Chondrocyte (in vitro differentiated cells): Measurements from ENCODE around the gene FBRS. TPM values are rescaled to one million over a fixed set of nuclear protein-coding genes. Genes with fewer than 3 reads are reported as not detected.
"Not testable (repeated sequence)": the region's sequence is repeated elsewhere in the genome, so short reads cannot be mapped to it uniquely, and the experiment has no call there.

Source experiments
- DNase-seq: peaks from one replicate; pipeline ENCODE4 v3.0.0; 2021; ENCODE audit warnings: mixed read lengths, low spot score
- H3K27ac Mint-ChIP-seq: one replicate; pipeline ENCODE4 v1.8.0; 2021; ENCODE audit warnings: mild to moderate bottlenecking, moderate library complexity, mixed read lengths; ENCODE audit not compliant: unreplicated experiment
- H3K27me3 Mint-ChIP-seq: 2 replicates; pipeline ENCODE4 v1.8.0; 2021; ENCODE audit warnings: low read depth, mixed read lengths
- H3K36me3 Mint-ChIP-seq: 2 replicates; pipeline ENCODE4 v1.8.0; 2021; ENCODE audit warnings: low read depth, mixed read lengths
- H3K4me1 Mint-ChIP-seq: 2 replicates; pipeline ENCODE4 v1.8.0; 2021; ENCODE audit warnings: low read depth, mild to moderate bottlenecking, mixed read lengths
- H3K4me3 Mint-ChIP-seq: one replicate; pipeline ENCODE4 v1.8.0; 2021; ENCODE audit warnings: mild to moderate bottlenecking, moderate library complexity, mixed read lengths; ENCODE audit not compliant: unreplicated experiment
- H3K9me3 Mint-ChIP-seq: 2 replicates; pipeline ENCODE4 v1.8.0; 2021; ENCODE audit warnings: low read depth, mixed read lengths
- total RNA-seq: library from RNA; stranded (reverse); gene quantifications from 3 replicates; pipeline ENCODE4 v1.2.1, GENCODE V29; 2021
- TF ChIP-seq, protein P1 (sequence below): fragments of 200-600 bp; sonication (generic); IDR thresholded peaks from 2 replicates; pipeline ENCODE4 v1.5.0; 2021; ENCODE audit warnings: antibody characterized with exemption, mild to moderate bottlenecking, moderate library complexity

FBRS gene
- total RNA-seq, 1 donor from 2014 or later = 49.9 TPM

DNA sequence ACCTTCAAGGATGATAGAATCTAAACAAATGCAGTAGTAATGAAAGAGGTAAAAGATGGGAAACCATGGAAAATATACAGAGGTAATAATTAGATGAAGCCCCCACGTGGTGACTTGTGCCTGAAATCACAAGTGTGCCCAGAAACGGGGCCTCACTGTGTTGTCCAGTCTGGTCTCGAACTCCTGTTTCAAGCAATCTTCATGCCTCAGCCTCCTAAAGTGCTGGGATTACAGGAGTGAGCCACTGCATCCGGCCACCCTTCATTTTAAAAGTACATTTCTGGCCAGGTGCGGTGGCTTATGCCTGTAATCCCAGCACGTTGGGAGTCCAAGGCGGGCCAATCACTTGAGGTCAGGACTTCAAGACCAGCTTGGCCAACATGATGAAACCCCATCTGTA lies 21.6 kb upstream of the FBRS start:
- peak; percentile 49 for DNase-seq
- Mint-ChIP-seq H3K4me3 (no peak overlapping the region), H3K9me3 (no peaks in the 10 kb centered on the region), H3K27ac (peak overlapping the region; percentile 59), H3K27me3 (no peaks in the 10 kb centered on the region), H3K36me3 (no peaks in the 10 kb centered on the region), H3K4me1 (peaks cover 19% of the 10 kb centered on the region)
- TF ChIP-seq, protein P1, sequence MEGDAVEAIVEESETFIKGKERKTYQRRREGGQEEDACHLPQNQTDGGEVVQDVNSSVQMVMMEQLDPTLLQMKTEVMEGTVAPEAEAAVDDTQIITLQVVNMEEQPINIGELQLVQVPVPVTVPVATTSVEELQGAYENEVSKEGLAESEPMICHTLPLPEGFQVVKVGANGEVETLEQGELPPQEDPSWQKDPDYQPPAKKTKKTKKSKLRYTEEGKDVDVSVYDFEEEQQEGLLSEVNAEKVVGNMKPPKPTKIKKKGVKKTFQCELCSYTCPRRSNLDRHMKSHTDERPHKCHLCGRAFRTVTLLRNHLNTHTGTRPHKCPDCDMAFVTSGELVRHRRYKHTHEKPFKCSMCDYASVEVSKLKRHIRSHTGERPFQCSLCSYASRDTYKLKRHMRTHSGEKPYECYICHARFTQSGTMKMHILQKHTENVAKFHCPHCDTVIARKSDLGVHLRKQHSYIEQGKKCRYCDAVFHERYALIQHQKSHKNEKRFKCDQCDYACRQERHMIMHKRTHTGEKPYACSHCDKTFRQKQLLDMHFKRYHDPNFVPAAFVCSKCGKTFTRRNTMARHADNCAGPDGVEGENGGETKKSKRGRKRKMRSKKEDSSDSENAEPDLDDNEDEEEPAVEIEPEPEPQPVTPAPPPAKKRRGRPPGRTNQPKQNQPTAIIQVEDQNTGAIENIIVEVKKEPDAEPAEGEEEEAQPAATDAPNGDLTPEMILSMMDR = no peak

DNA sequence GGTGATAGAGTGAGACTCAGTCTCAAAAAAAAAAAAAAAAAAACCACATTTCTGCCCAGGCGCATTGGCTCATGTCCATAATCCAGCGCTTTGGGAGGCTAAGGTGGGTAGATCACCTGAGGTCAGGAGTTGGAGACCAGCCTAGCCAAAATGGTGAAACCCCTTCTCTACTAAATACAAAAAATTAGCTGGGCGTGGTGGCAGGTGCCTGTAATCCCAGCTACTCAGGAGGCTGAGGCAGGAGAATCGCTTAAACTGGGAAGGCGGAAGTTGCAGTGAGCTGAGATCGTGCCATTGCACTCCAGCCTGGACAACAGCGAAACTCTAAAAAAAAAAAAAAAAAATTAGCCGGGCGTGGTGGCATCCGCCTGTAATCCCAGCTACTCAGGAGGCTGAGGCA lies 21.1 kb upstream of the FBRS start:
- H3K27ac Mint-ChIP-seq, H3K9me3 Mint-ChIP-seq, H3K4me3 Mint-ChIP-seq, H3K36me3 Mint-ChIP-seq, H3K27me3 Mint-ChIP-seq, DNase-seq: not testable (repeated sequence)
- H3K4me1 Mint-ChIP-seq = peaks cover 19% of the 10 kb centered on the region

DNA sequence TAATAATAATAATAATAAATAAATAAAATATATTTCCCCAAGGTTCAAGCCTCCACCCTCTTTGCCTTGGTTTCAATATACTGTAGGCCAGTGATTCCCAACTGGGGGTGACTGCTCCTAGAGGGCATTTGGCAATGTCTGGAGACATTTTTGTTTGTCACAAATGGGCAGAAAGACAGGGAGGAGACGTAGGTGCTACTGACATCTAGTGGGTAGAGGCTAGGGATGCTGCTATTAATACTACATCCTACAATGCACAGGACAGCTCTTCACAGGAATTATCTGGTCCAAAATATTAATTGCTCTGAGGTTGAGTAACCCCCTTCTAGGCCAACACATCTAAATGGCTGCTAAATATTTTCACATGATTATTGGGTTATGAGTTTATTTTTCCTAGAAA lies 20.3 kb upstream of the FBRS start:
- peaks cover 19% of the 10 kb centered on the region for H3K4me1 Mint-ChIP-seq
- no peaks in the 10 kb centered on the region for H3K36me3 Mint-ChIP-seq
- DNase-seq = no peak
- H3K27ac Mint-ChIP-seq = no peak overlapping the region
- no peaks in the 10 kb centered on the region for H3K27me3 Mint-ChIP-seq
- H3K4me3 Mint-ChIP-seq = no peak overlapping the region
- no peaks in the 10 kb centered on the region for H3K9me3 Mint-ChIP-seq
- TF ChIP-seq, protein P1 = peak; percentile 77

DNA sequence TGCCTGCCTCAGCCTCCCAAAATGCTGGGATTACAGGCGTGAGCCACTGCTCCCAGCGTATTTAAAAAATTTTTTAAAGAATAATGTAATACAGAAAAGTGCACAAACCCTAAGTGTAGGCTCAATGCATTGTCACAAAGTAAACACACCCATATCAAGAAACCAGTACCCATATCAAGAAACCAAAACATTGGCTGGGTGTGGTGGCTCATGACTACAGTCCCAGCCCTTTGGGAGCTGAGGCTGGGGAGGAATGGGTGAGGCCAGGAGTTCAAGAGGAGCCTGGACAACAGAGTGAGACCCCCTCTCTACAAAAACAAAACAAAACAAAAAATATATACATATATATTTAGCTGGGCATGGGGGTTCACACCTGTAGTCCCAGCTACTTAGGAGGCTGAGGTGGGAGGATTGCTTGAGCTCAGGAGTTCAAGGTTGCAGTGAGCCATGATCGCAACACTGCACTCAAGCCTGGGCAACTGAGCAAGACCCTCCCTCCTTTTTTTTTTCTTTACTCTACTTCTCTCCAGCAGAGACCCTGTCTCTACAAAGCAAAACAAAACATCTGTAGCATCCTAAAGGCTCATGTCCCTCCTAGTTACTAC lies 16.8 kb upstream of the FBRS start:
- peak; percentile 19 for DNase-seq
- TF ChIP-seq, protein P1 = no peak

DNA sequence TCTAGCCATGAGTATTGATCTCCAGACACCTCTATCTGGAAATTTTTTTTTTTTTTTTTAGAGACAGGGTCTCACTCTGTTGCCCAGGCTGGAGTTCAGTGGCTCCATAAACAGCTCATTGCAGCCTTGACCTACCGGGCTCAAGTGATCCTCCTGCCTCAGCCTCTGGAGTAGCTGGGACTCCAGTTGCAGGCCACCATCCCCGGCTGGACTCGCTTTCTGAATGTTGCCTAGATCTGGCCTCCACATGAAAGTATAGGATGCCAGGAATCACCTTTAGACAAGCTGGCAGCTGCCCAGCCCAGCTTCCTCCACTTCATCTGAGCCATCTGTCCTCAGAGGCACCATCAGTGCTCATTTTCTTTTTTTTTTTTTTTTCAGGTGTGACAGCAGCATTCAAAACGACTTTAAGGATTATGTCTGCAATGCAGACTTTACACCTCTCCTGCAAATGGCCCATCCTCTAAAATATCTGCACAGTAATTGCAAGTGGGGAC lies 13.8 kb upstream of the FBRS start:
- Mint-ChIP-seq H3K9me3 (no peaks in the 10 kb centered on the region), H3K27me3 (no peaks in the 10 kb centered on the region), H3K4me1 (no peaks in the 10 kb centered on the region), H3K27ac (no peak overlapping the region), H3K36me3 (no peaks in the 10 kb centered on the region), H3K4me3 (no peak overlapping the region)
- TF ChIP-seq, protein P1 = no peak
- no peak for DNase-seq

More for the DNA sequence above, 16.8 kb upstream of the FBRS start:
- H3K36me3 Mint-ChIP-seq = no peaks in the 10 kb centered on the region
- no peak overlapping the region for H3K27ac Mint-ChIP-seq
- H3K27me3 Mint-ChIP-seq = no peaks in the 10 kb centered on the region
- H3K9me3 Mint-ChIP-seq = no peaks in the 10 kb centered on the region
- no peak overlapping the region for H3K4me3 Mint-ChIP-seq
- no peaks in the 10 kb centered on the region for H3K4me1 Mint-ChIP-seq

DNA sequence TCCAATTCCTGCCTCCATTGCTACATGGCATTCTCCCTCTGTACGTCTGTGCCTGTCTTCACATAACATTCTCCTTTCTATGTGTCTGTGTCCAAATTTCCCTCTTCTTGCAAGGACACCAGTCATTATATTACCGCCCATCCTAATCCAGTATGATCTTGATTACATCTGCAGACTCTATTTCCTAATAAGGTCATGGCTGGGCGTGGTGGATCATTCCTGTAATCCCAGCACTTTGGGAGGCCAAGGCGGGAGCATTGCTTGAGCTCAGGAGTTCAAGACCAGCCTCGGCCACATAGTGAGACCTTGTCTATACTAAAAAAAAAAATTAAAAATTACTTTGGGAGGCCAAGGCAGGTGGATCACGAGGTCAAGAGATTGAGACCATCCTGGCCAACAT lies 12.5 kb upstream of the FBRS start:
- Mint-ChIP-seq H3K36me3 (no peaks in the 10 kb centered on the region), H3K27me3 (no peaks in the 10 kb centered on the region), H3K27ac (no peak overlapping the region), H3K9me3 (no peaks in the 10 kb centered on the region), H3K4me3 (no peak overlapping the region), H3K4me1 (peaks cover 5% of the 10 kb centered on the region)
- TF ChIP-seq, protein P1 = no peak
- no peak for DNase-seq
